ENCODE results near the gene MTO1. TPM values are rescaled to one million over a fixed set of nuclear protein-coding genes. Genes with fewer than 3 reads are reported as not detected.
"Not testable (repeated sequence)": the region's sequence is repeated elsewhere in the genome, so short reads cannot be mapped to it uniquely, and the experiment has no call there.

The MTO1 gene
- total RNA-seq, 2 experiments from 2014 or later, result 50.9 to 59.6 TPM

GRCh38 chr6:73547036-73547435, 85.5 kb downstream of the MTO1 start:
- ChIA-PET POLR2A (interaction anchor here (0.6 kb wide), 1 partner anchor 145 kb away, joined by 3 read pairs; no protein-coding TSS in a partner anchor), CTCF (interaction anchor here (0.7 to 0.9 kb wide), 2 partner anchors 26 to 105 kb away, joined by 3 to 4 read pairs; no protein-coding TSS in a partner anchor)
- Mint-ChIP-seq H3K4me1 (peaks cover 3% of the 10 kb centered on the region), H3K9me3 (no peaks in the 10 kb centered on the region), H3K36me3 (ENCODE audit: low read depth) (no peaks in the 10 kb centered on the region), H3K27ac (no peak overlapping the region), H3K27me3 (peaks cover 2% of the 10 kb centered on the region), H3K4me3 (no peak overlapping the region)
- no peak for DNase-seq

DNA sequence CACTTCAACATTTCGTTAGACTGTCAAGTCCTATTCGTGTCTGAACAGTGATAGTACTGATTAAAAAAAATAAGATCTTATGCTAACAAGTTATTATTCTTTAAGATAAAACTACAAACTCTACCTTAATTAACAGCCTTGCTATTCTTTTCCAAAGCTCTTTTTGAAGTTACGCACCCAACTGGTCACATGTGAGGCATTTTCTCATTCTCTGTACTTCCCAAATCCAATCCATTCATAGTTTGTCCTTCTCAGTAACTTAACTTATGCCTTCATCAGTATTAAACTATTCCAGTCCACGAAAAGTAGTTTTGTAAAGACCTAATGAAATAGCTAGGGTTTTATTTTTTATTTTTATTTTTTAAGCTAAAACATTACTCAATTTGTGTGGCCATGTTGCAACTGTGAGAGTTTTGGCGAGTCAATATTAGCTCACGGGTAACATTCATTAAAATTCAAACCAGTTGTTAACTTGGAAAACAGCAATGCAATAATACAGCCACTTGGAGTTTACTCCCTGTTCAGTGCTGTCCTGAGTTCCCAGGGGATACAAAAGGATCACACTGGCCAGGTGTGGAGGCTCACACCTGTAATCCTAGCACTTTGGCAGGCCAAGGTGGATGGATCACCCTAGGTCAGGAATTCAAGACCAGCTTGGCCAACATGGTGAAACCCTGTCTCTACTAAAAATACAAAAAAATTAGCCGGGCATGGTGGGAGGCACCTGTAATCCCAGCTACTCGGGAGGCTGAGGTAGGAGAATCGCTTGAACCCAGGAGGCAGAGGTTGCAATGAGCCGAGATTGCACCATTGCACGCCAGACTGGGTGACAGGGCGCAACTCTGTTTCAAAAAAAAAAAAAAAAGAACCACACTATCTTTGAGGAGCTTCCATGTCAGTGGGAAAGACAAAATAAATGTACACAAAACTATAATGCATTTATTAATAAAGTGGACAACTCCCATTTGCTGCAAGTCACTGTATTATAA, 87.2 kb downstream of the MTO1 start:
- ChIA-PET CTCF (interaction anchor here (1.0 to 1.6 kb wide), 5 partner anchors 9 to 29 kb away, joined by 3 to 6 read pairs (median 3); no protein-coding TSS in a partner anchor), POLR2A (no interaction called here)
- Mint-ChIP-seq H3K4me3 (no peak overlapping the region), H3K27me3 (peaks cover 2% of the 10 kb centered on the region), H3K9me3 (no peaks in the 10 kb centered on the region), H3K36me3 (ENCODE audit: low read depth) (no peaks in the 10 kb centered on the region), H3K4me1 (peaks cover 3% of the 10 kb centered on the region), H3K27ac (no peak overlapping the region)
- DNase-seq, result no peak

DNA sequence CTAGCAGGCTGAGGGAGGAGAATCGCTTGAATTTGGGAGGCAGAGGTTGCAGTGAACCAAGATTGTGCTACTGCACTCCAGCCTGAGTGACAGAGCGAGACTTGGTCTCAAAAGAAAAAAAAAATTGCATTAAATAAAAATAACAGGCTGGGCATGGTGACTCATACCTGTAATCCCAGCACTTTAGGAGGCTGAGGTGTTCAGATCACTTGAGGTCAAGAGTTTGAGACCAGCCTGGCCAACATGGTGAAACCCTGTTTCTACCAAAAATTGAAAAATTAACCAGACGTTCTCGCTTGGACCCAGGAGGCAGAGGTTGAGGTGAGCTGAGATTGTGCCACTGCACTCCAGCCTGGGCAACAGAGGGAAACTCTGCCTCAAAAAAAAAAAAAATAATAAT, 89.6 kb downstream of the MTO1 start:
- H3K9me3 Mint-ChIP-seq; H3K27ac Mint-ChIP-seq; H3K27me3 Mint-ChIP-seq; H3K4me3 Mint-ChIP-seq; H3K36me3 Mint-ChIP-seq (ENCODE audit: low read depth); H3K4me1 Mint-ChIP-seq; DNase-seq; POLR2A ChIA-PET: not testable (repeated sequence)
- CTCF ChIA-PET, result interaction anchor here (0.7 kb wide), 1 partner anchor 93 kb away, joined by 3 read pairs; no protein-coding TSS in a partner anchor

DNA sequence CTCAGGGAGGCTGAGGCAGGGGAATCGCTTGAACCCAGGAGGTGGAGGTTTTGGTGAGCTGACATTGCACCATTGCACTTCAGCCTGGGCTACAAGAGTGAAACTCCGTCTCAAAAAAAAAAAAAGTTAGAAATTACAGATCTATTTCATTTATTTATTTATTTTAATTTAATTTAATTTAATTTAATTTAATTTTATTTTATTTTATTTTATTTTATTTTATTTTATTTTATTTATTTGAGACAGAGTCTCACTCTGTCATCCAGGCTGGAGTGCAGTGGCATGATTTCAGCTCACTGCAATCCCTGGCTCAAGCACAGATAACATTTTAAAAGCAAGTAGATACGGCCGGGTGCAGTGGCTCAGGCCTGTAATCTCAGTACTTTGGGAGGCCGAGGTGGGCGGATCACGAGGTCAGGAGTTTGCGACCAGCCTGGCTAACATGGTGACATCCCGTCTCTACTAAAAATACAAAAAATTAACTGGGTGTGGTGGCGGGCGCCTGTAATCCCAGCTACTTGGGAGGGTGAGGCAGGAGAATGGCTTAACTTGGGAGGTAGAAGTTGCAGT, 93.9 kb downstream of the MTO1 start:
- CTCF ChIA-PET, result interaction anchor here (0.6 to 1.5 kb wide), 2 partner anchors 30 to 401 kb away, joined by 3 to 5 read pairs; no protein-coding TSS in a partner anchor
- DNase-seq; H3K27me3 Mint-ChIP-seq; H3K4me3 Mint-ChIP-seq; POLR2A ChIA-PET; H3K27ac Mint-ChIP-seq; H3K4me1 Mint-ChIP-seq; H3K9me3 Mint-ChIP-seq; H3K36me3 Mint-ChIP-seq (ENCODE audit: low read depth): not testable (repeated sequence)

DNA sequence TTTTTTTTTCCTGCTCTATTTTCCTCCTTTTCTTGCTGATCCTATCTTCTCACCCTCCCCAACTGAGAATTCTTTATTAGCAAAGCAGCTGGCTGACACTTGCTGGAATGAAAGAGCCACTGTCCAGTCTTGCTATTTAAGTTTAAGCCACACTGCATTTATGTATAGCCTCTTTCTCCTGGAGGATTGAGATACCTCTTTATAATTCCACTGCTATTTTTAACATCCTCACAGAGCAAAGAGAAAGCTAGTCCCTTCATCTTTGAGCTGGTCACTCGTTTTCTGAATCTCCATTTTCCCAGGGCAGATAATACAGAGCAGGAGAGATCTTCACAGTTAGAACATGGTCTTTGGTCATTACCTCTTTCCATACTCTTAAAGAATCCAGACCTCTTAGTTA, 95.3 kb downstream of the MTO1 start:
- H3K27ac Mint-ChIP-seq, result no peak overlapping the region
- H3K4me3 Mint-ChIP-seq, result no peak overlapping the region
- no peaks in the 10 kb centered on the region for H3K27me3 Mint-ChIP-seq
- CTCF ChIA-PET, result interaction anchor here (0.7 to 0.9 kb wide), 2 partner anchors 16 to 37 kb away, joined by 4 to 5 read pairs; no protein-coding TSS in a partner anchor
- no peaks in the 10 kb centered on the region for H3K36me3 Mint-ChIP-seq (ENCODE audit: low read depth)
- peaks cover 6% of the 10 kb centered on the region for H3K4me1 Mint-ChIP-seq
- DNase-seq, result no peak
- POLR2A ChIA-PET, result interaction anchor here (0.5 kb wide), 2 partner anchors 17 to 86 kb away, joined by 4 to 9 read pairs; no protein-coding TSS in a partner anchor
- H3K9me3 Mint-ChIP-seq, result no peaks in the 10 kb centered on the region

Other genes with a start within 250 kb of the MTO1 start
- under 1 TPM in 1 of 2 experiments, not detected in 1; 0.35 TPM for gene KHDC1L, start 236.2 kb upstream of the MTO1 start, total RNA-seq
- gene KHDC1, start 198.5 kb upstream of the MTO1 start, total RNA-seq, result 1 to 10 TPM; 5.0 to 6.1 TPM
- not detected for gene DPPA5, start 107.5 kb upstream of the MTO1 start, total RNA-seq
- not detected for gene KHDC3L, start 99.1 kb upstream of the MTO1 start, total RNA-seq
- 1 to 10 TPM in 1 of 2 experiments, under 1 TPM in 1; 0.57 to 1.5 TPM for gene OOEP, start 91.8 kb upstream of the MTO1 start, total RNA-seq
- gene DDX43, start 66.9 kb upstream of the MTO1 start, total RNA-seq, result 1 to 10 TPM; 1.7 TPM
- gene CGAS, start 9.4 kb upstream of the MTO1 start, total RNA-seq, result 10 to 100 TPM; 27.9 TPM
- 1,000 to 10,000 TPM; 7,789 to 8,433 TPM for gene EEF1A1, start 59.3 kb downstream of the MTO1 start, total RNA-seq
- gene SLC17A5, start 192.3 kb downstream of the MTO1 start, total RNA-seq, result 1 to 10 TPM; 5.1 to 5.4 TPM
- gene CD109, start 234.5 kb downstream of the MTO1 start, total RNA-seq, result 10 to 100 TPM; 10.8 to 11.3 TPM